ENCODE measurements around the gene CARS2.
A peak's percentile ranks its signal among the peaks of the same experiment; 100 is the strongest.

Gene CARS2

GRCh38 chr13:110723598-110723997, 17.7 kb upstream of the CARS2 start:
- Histone ChIP-seq H3K4me2 (no peak overlapping the region), H3K79me2 (ENCODE audit: insufficient read depth, low read depth) (peaks cover 7% of the 10 kb centered on the region; the same call in 1 of the 2 replicates)

GRCh38 chr13:110722971-110723370, 17.1 kb upstream of the CARS2 start:
- TF ChIP-seq CTCF (conservative IDR thresholded peaks at IDR 0.05; ENCODE audit: low read depth, low read length), result no peak
- no peak overlapping the region for H3K9ac ChIP-seq

More at GRCh38 chr13:110723598-110723997, 17.7 kb upstream of the CARS2 start:
- Histone ChIP-seq H3K27me3 (ENCODE audit: insufficient read depth, low read depth) (no peaks in the 10 kb centered on the region), H3K4me3 (IDR thresholded peaks at IDR 0.05; ENCODE audit: insufficient read depth, low read depth, low read length) (no peak overlapping the region), H3K36me3 (ENCODE audit: insufficient read depth) (no peaks in the 10 kb centered on the region), H3K9ac (no peak overlapping the region), H4K20me1 (ENCODE audit: insufficient read depth) (no peaks in the 10 kb centered on the region), H2AFZ (ENCODE audit: low read depth) (no peak overlapping the region), H3K4me1 (ENCODE audit: low read depth, poor library complexity, severe bottlenecking) (no peaks in the 10 kb centered on the region), H3K27ac (no peak overlapping the region)
- no peak for TF ChIP-seq CTCF (conservative IDR thresholded peaks at IDR 0.05; ENCODE audit: low read depth, low read length)

DNA sequence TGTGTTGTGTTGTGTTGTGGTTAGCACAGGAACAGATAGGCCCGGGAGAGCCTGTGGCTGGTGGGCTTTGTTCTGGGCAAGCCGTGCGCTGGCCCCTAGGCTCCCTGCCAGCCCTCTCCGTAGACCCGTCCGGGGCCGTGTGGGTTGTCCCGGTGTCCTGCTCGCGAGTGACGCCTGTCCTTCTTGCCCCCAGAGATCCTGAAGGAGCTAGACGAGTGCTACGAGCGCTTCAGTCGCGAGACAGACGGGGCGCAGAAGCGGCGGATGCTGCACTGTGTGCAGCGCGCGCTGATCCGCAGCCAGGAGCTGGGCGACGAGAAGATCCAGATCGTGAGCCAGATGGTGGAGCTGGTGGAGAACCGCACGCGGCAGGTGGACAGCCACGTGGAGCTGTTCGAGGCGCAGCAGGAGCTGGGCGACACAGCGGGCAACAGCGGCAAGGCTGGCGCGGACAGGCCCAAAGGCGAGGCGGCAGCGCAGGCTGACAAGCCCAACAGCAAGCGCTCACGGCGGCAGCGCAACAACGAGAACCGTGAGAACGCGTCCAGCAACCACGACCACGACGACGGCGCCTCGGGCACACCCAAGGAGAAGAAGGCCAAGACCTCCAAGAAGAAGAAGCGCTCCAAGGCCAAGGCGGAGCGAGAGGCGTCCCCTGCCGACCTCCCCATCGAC, 13.3 kb upstream of the CARS2 start:
- no peak overlapping the region for H3K9ac ChIP-seq
- H2AFZ ChIP-seq (ENCODE audit: low read depth), result no peak overlapping the region
- no peak for TF ChIP-seq CTCF (conservative IDR thresholded peaks at IDR 0.05; ENCODE audit: low read depth, low read length)
- no peaks in the 10 kb centered on the region for H4K20me1 ChIP-seq (ENCODE audit: insufficient read depth)
- H3K36me3 ChIP-seq (ENCODE audit: insufficient read depth), result no peaks in the 10 kb centered on the region
- H3K79me2 ChIP-seq (ENCODE audit: insufficient read depth, low read depth), result peaks cover 34% of the 10 kb centered on the region
- H3K4me2 ChIP-seq, result no peak overlapping the region
- no peak overlapping the region for H3K4me3 ChIP-seq (IDR thresholded peaks at IDR 0.05; ENCODE audit: insufficient read depth, low read depth, low read length)
- H3K4me1 ChIP-seq (ENCODE audit: low read depth, poor library complexity, severe bottlenecking), result peaks cover 11% of the 10 kb centered on the region
- H3K27me3 ChIP-seq (ENCODE audit: insufficient read depth, low read depth), result no peaks in the 10 kb centered on the region
- H3K27ac ChIP-seq, result no peak overlapping the region

More at GRCh38 chr13:110722971-110723370, 17.1 kb upstream of the CARS2 start:
- peaks cover 11% of the 10 kb centered on the region for H3K79me2 ChIP-seq (ENCODE audit: insufficient read depth, low read depth)
- H3K27ac ChIP-seq, result no peak overlapping the region
- no peak overlapping the region for H3K4me3 ChIP-seq (IDR thresholded peaks at IDR 0.05; ENCODE audit: insufficient read depth, low read depth, low read length)
- no peaks in the 10 kb centered on the region for H3K4me1 ChIP-seq (ENCODE audit: low read depth, poor library complexity, severe bottlenecking)
- no peaks in the 10 kb centered on the region for H3K27me3 ChIP-seq (ENCODE audit: insufficient read depth, low read depth)
- no peak overlapping the region for H3K4me2 ChIP-seq
- no peaks in the 10 kb centered on the region for H4K20me1 ChIP-seq (ENCODE audit: insufficient read depth)
- H2AFZ ChIP-seq (ENCODE audit: low read depth), result no peak overlapping the region
- no peaks in the 10 kb centered on the region for H3K36me3 ChIP-seq (ENCODE audit: insufficient read depth)

DNA sequence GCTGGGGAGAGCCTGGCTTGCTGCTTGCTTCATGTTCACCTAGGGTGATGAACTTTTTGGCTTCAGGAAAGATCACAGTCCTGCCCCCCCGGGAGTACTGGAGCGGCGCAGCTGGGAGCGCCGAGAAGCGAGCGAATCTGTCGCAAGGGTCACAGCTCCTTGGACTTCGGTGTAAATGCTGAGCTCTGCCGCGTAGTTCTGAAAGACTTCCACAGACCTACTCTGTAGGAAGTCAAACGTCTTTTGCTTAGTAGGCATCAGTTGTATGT, 10.3 kb upstream of the CARS2 start:
- Histone ChIP-seq H4K20me1 (ENCODE audit: insufficient read depth) (no peaks in the 10 kb centered on the region), H3K4me2 (peak overlapping the region; percentile 58), H3K27ac (peak overlapping the region; percentile 38; the same call in 1 of the 2 replicates), H2AFZ (ENCODE audit: low read depth) (peak overlapping the region; percentile 44; the same call in 1 of the 2 replicates), H3K4me1 (ENCODE audit: low read depth, poor library complexity, severe bottlenecking) (peaks cover 15% of the 10 kb centered on the region), H3K4me3 (IDR thresholded peaks at IDR 0.05; ENCODE audit: insufficient read depth, low read depth, low read length) (no peak overlapping the region), H3K79me2 (ENCODE audit: insufficient read depth, low read depth) (peaks cover 34% of the 10 kb centered on the region), H3K27me3 (ENCODE audit: insufficient read depth, low read depth) (no peaks in the 10 kb centered on the region), H3K36me3 (ENCODE audit: insufficient read depth) (no peaks in the 10 kb centered on the region), H3K9ac (peak overlapping the region; percentile 63; the same call in 1 of the 2 replicates)
- TF ChIP-seq CTCF (conservative IDR thresholded peaks at IDR 0.05; ENCODE audit: low read depth, low read length), result no peak

Measured in KMS-11 (cell line).